Activated naive CD8-positive, alpha-beta T cell treated with anti-CD3 and anti-CD28 coated beads, Interleukin-2, amount 10 ng/mL, durations not matched to agents 7 days and 5 days (primary cell): Measurements from ENCODE around the gene HAO2. TPM values are rescaled to one million over a fixed set of nuclear protein-coding genes. Genes with fewer than 3 reads are reported as not detected.

ENCODE experiments used
- ATAC-seq: fragments of 150-1000 bp; cut with Tn5 transposase; one replicate; pipeline ENCODE4 v1.10.0; 2021; ENCODE audit warnings: low read depth, moderate library complexity
- POLR2A ChIA-PET: fragments of 350-600 bp; sonication (Branson Sonifier 250); formaldehyde crosslinking; loops from one replicate; lab custom pipeline; 2021; ENCODE audit warnings: antibody characterized with exemption; lab: Charles Lee
- DNase-seq: peaks from one replicate; pipeline ENCODE4 v3.0.0; 2021
- H3K27ac Mint-ChIP-seq: one replicate; pipeline ENCODE4 v1.8.0; 2022; ENCODE audit warnings: mild to moderate bottlenecking, mixed read lengths
- H3K27me3 Mint-ChIP-seq: one replicate; pipeline ENCODE4 v1.8.0; 2022; ENCODE audit warnings: mild to moderate bottlenecking, moderate library complexity, mixed read lengths
- H3K36me3 Mint-ChIP-seq: one replicate; pipeline ENCODE4 v1.8.0; 2021; ENCODE audit warnings: mild to moderate bottlenecking, mixed read lengths
- H3K4me1 Mint-ChIP-seq: one replicate; pipeline ENCODE4 v1.8.0; 2021; ENCODE audit warnings: mixed read lengths
- H3K4me3 Mint-ChIP-seq: one replicate; pipeline ENCODE4 v1.8.0; 2022; ENCODE audit warnings: mild to moderate bottlenecking, moderate library complexity, mixed read lengths
- H3K9me3 Mint-ChIP-seq: one replicate; pipeline ENCODE4 v1.8.0; 2021; ENCODE audit warnings: mixed read lengths
- total RNA-seq, 2 experiments: library from RNA; stranded (reverse); gene quantifications; one replicate each; pipeline ENCODE4 v1.2.3, GENCODE V29; 2021

The HAO2 gene
- total RNA-seq = not detected

DNA sequence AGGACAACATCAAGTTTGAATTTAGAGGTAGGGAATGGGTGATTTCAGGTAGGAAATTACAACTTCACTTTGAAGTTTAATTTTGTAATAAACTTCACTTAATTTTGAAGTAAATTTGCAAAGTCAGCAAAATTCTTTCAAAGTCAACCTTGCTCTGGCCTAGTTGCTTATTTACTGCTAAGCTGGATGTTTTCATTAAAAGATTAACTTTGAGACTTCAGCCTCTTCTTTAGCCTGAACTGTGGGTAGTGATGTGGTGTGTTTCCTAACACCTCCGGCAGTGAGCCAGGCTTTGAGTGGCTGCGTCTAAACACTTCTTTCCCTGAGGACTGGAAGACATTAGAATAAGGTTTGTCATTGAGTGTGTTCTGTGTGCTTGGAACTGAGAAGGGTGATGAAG is at the start of gene HAO2:
Gene HAO2, plus strand, starts transcription at position 232 of the 400 bp plus-strand sequence. CDS start 12,301 bp downstream, outside the sequence.
- Mint-ChIP-seq H3K36me3 (no peaks in the 10 kb centered on the region), H3K27ac (no peak within 1 kb of the TSS), H3K4me3 (no peak within 1 kb of the TSS), H3K9me3 (no peaks in the 10 kb centered on the region), H3K27me3 (peaks cover 19% of the 10 kb centered on the region), H3K4me1 (no peaks in the 10 kb centered on the region)
- POLR2A ChIA-PET = no interaction called here
- no peak for ATAC-seq
- DNase-seq = no peak

DNA sequence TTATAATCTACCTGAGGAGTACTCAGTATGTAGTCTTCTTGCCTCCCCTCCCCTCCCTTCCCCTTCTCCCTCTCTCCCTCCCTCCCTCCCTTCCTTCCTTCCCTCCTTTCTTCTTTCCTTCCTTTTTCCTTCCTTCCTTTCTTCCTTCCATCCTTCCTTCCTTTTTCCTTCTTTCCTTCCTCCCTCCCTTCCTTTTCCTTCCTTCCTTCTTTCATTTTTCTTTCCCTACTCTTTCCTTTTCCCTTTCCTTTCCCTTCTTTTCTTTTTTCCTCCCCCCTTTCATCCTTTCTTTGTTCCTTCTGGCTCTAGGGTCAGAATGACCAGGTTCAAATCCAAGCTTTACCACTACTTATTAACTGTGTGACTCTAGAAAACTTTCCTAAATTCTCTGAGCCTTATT is 48.5 kb upstream of the HAO2 start:
- peaks cover 5% of the 10 kb centered on the region for H3K27me3 Mint-ChIP-seq
- DNase-seq (no peak), ATAC-seq (no peak)
- no peak overlapping the region for H3K4me3 Mint-ChIP-seq
- no peaks in the 10 kb centered on the region for H3K9me3 Mint-ChIP-seq
- H3K4me1 Mint-ChIP-seq = peaks cover 12% of the 10 kb centered on the region
- peak overlapping the region; percentile 1 for H3K27ac Mint-ChIP-seq
- H3K36me3 Mint-ChIP-seq = no peaks in the 10 kb centered on the region
- POLR2A ChIA-PET = no interaction called here

DNA sequence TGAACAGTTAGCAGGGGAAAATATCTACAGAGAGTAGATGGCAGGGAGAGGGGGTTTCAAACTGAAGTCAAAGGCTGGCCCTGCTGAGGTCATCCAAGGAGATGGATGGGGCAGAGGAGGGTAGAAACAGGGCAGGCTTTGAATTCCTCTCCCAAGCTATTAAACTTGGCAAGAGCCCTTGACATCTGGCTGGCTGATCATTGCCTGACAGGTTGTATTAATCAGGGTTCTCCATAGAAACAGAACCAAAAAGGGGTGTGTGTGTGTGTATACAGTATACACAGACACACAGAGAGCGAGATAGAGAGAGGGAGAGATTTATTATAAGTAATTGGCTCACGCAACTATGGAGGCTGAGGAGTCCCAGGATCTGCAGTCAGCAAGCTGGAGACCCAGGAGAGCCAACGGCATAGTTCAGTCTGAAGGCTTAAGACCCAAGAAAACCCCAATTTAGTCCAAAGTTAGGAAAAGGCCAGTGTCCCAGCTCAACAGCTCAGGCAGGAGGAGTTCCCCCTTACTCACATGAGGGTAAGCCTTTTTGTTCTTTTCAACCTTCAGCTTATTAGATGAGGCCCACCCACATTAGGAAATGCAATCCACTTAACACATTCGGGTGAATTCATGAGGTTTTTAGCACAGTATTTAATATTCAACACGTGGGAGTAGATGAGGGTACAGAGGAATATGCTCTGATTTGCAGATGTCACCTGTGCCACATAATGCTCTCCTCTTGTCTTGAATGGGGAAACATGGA is 46.7 kb upstream of the HAO2 start:
- no peak overlapping the region for H3K27ac Mint-ChIP-seq
- POLR2A ChIA-PET = no interaction called here
- no peak for ATAC-seq

DNA sequence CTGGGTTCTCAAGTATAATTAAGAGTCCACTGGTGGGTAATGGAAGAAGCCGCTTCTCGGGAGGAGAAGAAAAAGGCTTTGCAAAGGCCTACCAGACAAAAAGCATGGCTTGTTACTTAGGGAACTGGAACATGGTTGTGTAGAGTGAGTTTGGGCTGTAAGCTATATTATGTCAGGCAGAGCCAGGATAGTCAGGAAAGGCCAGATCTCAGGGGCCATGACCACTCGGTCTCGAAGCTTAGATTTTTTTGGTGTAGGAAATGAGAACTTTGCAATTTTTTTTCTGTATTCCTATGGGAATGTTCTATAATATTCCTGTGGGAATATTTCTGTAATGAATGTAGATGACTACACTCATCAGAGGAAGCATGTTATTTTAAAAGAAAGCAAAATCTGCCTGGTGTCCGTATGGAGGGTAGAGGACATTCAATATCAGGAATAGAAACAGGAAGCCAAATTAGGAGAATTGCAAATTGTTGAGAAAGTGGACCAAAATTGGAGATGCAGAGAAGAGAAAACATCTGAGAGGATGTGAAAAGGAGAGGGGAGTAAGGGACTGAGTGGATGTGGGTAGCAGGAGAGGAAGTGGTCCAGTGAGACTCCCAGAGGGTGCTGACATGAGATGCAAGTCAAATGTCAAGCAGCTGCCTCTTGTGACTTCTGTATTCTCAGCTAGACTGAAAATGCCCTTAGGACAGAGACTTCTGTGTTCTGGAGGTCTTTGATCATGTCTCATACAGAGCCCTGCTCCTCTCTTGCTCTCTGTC is 45.2 kb upstream of the HAO2 start:
- ATAC-seq (peak; percentile 91), DNase-seq (no peak)
- Mint-ChIP-seq H3K9me3 (no peaks in the 10 kb centered on the region), H3K36me3 (no peaks in the 10 kb centered on the region), H3K4me3 (peak overlapping the region; percentile 28), H3K27ac (peak overlapping the region; percentile 47), H3K27me3 (peaks cover 7% of the 10 kb centered on the region), H3K4me1 (peaks cover 22% of the 10 kb centered on the region)
- POLR2A ChIA-PET = interaction anchor here (0.5 kb wide), 1 partner anchor 65 kb away, joined by 3 read pairs; no protein-coding TSS in a partner anchor

More for the DNA sequence above, 46.7 kb upstream of the HAO2 start:
- Mint-ChIP-seq H3K4me1 (peaks cover 12% of the 10 kb centered on the region), H3K4me3 (no peak overlapping the region), H3K9me3 (no peaks in the 10 kb centered on the region), H3K27me3 (peaks cover 7% of the 10 kb centered on the region), H3K36me3 (no peaks in the 10 kb centered on the region)
- DNase-seq = no peak

DNA sequence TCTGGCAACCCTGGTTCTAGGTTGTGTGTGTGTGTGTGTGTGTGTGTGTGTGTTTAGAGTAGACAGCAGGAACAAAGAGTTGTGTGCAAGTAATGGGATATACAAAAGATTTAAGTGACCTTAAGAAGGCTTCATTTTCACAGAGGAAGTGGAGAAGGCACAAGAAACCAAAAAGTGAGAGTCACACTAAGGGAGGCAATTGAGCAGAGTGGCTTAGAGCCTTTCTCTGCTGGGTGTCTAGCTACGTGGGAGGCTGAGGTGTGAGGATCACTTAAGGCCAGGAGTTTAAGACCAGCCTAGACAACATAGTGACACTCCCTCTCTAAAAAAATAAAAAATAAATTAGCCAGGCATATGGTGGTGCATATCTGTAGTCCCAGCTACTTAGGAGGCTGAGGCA is 44.4 kb upstream of the HAO2 start:
- no peak for ATAC-seq
- no peak overlapping the region for H3K4me3 Mint-ChIP-seq
- H3K27ac Mint-ChIP-seq = no peak overlapping the region
- peaks cover 8% of the 10 kb centered on the region for H3K27me3 Mint-ChIP-seq
- H3K36me3 Mint-ChIP-seq = no peaks in the 10 kb centered on the region
- peaks cover 22% of the 10 kb centered on the region for H3K4me1 Mint-ChIP-seq
- no peaks in the 10 kb centered on the region for H3K9me3 Mint-ChIP-seq
- POLR2A ChIA-PET = interaction anchor here (0.5 kb wide), 1 partner anchor 66 kb away, joined by 3 read pairs; no protein-coding TSS in a partner anchor
- no peak for DNase-seq

DNA sequence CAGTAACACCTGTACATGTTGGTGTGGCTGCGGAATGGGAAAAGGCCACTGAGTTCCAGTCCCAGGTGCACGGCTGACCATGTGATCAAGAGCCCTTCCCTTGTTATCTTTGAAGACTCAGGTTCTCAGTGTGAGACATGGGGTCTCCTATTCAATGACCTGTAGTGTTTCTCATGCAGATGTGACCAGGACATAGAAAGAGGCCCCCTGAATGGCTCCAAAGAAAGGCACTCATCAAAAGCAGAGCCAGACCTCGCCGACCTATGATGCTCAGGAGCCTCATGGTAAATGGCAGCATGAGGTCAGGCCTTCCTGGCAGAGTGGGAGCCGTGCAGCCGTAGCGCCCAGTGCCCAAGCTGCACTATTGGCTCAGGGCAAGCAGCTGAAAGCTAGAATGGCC is 42.3 kb upstream of the HAO2 start:
- peak overlapping the region; percentile 80 for H3K4me3 Mint-ChIP-seq
- POLR2A ChIA-PET = no interaction called here

DNA sequence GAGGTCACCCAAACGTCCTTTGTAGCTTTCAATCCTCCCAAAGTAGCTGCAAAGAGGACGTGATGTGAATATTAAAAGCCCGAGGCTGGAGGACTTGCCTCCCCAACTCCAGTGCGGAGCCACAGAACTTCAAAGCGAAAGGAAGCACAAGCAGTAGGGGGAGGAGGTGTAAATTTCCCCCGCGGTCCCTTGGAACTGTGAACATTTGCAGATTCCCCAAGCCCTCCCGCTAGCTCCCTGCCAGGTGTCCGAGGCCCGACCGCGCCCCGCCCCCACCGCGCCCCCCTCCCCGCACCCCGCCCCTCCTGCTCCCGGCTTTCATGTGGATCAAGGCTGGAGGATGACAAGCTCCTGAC is 41.5 kb upstream of the HAO2 start:
- Mint-ChIP-seq H3K27ac (no peak overlapping the region), H3K36me3 (no peaks in the 10 kb centered on the region)
- DNase-seq = no peak

More for the DNA sequence above, 42.3 kb upstream of the HAO2 start:
- Mint-ChIP-seq H3K27me3 (peaks cover 5% of the 10 kb centered on the region), H3K4me1 (peaks cover 22% of the 10 kb centered on the region), H3K36me3 (no peaks in the 10 kb centered on the region), H3K27ac (no peak overlapping the region), H3K9me3 (no peaks in the 10 kb centered on the region)
- ATAC-seq = no peak
- DNase-seq = no peak

DNA sequence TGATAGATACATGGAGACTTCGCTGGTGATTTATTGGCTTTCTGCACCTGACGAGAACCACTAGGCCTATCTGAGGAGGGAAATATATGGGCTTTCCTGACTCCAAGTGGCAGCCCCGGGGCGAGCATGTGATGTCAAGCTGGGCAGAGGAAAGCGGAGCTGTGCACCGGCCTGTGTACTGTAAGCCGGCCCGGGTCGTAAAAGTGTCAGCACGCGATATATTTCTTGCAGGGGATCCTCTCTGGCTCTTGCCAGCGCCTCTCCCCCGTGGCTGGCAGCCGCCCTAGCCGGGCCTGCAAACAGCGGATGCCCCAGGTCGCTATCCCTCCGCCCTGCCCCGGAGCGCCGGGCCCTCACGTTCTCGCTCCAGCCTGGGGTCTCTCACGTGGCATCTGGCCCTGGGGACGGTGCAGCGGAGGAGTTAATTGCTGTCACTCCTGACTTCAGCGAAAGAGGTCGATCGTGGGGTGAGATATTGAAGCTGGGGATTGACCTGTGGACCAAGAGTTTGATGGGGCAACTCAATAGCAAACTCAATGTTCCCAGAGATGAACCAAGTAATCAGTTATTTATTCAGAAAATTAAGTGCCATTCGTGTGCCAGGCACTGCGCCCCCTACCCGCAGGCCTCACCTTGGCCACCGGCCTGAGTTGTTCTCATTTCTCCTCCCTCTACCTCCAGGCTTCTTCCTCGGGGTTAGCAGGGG is 41.0 kb upstream of the HAO2 start:
- POLR2A ChIA-PET = interaction anchor here (0.7 kb wide), 1 partner anchor 516 kb away, joined by 3 read pairs; no protein-coding TSS in a partner anchor
- H3K9me3 Mint-ChIP-seq = no peaks in the 10 kb centered on the region
- H3K4me3 Mint-ChIP-seq = peak overlapping the region; percentile 80
- DNase-seq (peak; percentile 47), ATAC-seq (peak; percentile 37)
- H3K27ac Mint-ChIP-seq = no peak overlapping the region
- no peaks in the 10 kb centered on the region for H3K36me3 Mint-ChIP-seq
- peaks cover 3% of the 10 kb centered on the region for H3K27me3 Mint-ChIP-seq
- peaks cover 22% of the 10 kb centered on the region for H3K4me1 Mint-ChIP-seq

More for the DNA sequence above, 41.5 kb upstream of the HAO2 start:
- H3K27me3 Mint-ChIP-seq = peaks cover 3% of the 10 kb centered on the region
- no peaks in the 10 kb centered on the region for H3K9me3 Mint-ChIP-seq
- ATAC-seq = no peak
- H3K4me3 Mint-ChIP-seq = peak overlapping the region; percentile 80
- H3K4me1 Mint-ChIP-seq = peaks cover 22% of the 10 kb centered on the region
- POLR2A ChIA-PET = no interaction called here

DNA sequence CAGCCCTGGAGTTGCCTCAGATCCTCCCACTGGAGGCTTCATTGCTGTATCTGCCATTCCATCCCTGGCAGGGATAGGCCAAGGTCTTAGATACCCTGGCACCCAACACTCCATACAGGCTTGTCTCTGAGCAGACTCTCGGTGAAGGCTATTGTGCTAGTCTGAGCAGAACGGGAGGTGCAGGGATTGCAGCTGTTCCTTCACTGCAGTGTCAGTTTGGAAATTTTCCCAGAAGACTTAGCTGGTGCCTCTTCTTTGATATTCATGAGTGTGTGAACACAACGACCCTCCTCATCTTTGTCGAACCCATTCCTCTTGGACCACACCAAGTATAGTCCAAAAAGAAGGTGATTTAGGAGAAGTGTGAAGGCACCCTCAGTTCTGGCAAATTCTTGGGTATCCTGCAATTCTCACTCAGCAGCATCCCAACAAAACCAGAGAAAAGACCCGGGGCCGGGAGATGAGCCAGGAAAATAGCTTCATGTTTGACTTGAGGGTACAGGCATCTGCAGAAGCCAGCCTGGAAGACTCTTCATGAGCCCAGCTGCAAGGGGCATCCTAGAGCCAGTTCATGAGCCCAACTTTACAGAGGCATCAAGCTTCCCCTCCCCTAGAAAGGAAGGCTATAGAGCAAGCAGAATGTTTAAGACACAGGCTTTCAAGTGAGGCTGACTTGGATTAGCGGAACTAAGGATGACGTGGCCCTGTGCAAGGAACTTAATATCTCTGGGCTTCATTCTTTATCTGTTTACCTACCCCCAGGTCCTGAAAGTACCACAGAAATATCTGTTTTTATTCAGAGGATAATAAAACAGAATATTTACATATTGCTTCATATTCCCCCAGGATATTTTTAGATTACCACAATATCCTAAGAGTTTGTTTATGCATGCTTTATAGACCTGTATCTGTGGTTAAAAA is 38.8 kb upstream of the HAO2 start:
- no peak for DNase-seq
- no peaks in the 10 kb centered on the region for H3K36me3 Mint-ChIP-seq
- no peak overlapping the region for H3K4me3 Mint-ChIP-seq
- POLR2A ChIA-PET = no interaction called here
- no peaks in the 10 kb centered on the region for H3K9me3 Mint-ChIP-seq
- no peak overlapping the region for H3K27ac Mint-ChIP-seq
- ATAC-seq = no peak
- H3K4me1 Mint-ChIP-seq = peaks cover 10% of the 10 kb centered on the region
- peaks cover 3% of the 10 kb centered on the region for H3K27me3 Mint-ChIP-seq

DNA sequence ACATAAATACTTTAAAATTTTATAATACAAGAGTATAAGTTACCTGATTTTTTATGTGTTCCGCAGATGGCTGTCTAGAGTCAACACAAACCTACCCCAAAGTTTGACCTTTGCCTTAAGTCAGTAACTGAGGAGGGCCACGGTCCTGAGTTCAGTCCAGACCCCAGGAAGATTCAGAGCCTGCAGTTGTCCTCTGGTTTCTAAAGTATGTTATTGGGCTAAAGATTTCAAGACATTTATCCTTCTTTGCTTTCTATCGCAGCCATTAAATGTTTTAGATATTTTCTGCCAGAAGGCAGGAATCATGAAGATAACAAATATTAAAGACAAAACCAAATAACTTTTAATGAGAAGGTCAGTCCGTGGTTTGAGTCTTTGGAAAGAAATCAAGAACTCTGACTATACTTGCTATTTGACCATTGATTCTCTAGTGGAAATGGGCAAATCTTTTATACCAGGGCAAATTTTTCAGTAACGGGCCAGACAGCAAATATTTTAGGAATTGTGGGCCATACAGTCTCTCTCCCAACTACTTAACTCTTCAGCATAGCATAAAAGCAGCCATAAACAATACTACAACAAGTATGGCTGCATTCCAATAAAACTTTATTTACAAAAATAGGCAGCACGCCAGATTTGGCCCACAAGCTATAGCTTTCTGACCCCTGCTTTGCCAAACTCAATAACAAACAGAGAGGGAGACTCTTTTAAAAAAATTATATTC is 38.0 kb upstream of the HAO2 start:
- H3K36me3 Mint-ChIP-seq = no peaks in the 10 kb centered on the region
- H3K27ac Mint-ChIP-seq = no peak overlapping the region
- peaks cover 10% of the 10 kb centered on the region for H3K4me1 Mint-ChIP-seq
- no peak for DNase-seq
- H3K4me3 Mint-ChIP-seq = no peak overlapping the region
- no peak for ATAC-seq
- H3K27me3 Mint-ChIP-seq = peaks cover 3% of the 10 kb centered on the region
- H3K9me3 Mint-ChIP-seq = no peaks in the 10 kb centered on the region
- POLR2A ChIA-PET = no interaction called here

DNA sequence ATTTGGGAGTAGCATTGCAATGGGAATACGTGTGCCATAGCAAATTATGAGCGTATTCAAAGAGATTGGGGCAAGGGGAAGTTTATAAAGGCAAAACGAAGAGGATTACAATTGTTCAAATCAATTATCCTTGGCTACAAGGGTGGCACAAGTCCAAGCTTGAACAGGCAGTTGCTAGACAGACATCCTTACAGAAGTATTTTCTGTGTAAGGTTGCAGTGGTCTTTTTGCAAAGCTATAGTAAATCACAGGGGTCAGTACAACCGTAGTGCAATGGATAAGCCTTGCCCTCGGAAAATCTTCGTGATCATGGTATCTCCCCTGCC is 37.4 kb upstream of the HAO2 start:
- DNase-seq (no peak), ATAC-seq (no peak)
- POLR2A ChIA-PET = no interaction called here
- H3K27me3 Mint-ChIP-seq = peaks cover 2% of the 10 kb centered on the region
- no peaks in the 10 kb centered on the region for H3K9me3 Mint-ChIP-seq
- peaks cover 10% of the 10 kb centered on the region for H3K4me1 Mint-ChIP-seq
- no peaks in the 10 kb centered on the region for H3K36me3 Mint-ChIP-seq
- H3K27ac Mint-ChIP-seq = no peak overlapping the region
- H3K4me3 Mint-ChIP-seq = no peak overlapping the region

DNA sequence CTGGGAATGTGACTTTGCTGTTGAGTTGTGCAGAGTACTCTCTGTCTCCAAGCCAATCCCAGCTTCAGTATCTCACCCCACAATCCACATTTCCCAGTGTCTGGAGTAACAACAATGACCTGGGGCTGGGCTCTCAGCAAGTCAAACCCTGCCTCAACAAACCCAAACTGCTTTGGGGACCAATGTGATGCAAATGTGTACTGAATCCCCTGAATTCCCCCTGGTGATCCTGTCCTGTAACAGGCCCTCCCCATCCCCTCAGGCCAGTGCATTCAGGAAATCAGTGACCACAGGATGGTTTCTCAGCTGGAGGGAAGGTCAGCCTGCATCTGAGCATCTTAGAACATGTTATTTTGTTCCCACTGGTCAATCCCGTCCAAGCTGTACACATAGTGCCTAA is 36.7 kb upstream of the HAO2 start:
- no peak for ATAC-seq

More for the DNA sequence above, 36.7 kb upstream of the HAO2 start:
- Mint-ChIP-seq H3K4me3 (no peak overlapping the region), H3K9me3 (no peaks in the 10 kb centered on the region), H3K27me3 (peaks cover 2% of the 10 kb centered on the region), H3K4me1 (peaks cover 9% of the 10 kb centered on the region), H3K27ac (no peak overlapping the region), H3K36me3 (no peaks in the 10 kb centered on the region)
- DNase-seq = no peak
- POLR2A ChIA-PET = no interaction called here
